LNCAP (cell line): ENCODE results near the gene FSCB.

Experiments
- CTCF ChIP-seq: fragments of 450-650 bp; IDR thresholded peaks from 2 replicates; pipeline ENCODE4 v1.5.1; 2017; ENCODE audit warnings: mild to moderate bottlenecking

The FSCB gene, protein sequence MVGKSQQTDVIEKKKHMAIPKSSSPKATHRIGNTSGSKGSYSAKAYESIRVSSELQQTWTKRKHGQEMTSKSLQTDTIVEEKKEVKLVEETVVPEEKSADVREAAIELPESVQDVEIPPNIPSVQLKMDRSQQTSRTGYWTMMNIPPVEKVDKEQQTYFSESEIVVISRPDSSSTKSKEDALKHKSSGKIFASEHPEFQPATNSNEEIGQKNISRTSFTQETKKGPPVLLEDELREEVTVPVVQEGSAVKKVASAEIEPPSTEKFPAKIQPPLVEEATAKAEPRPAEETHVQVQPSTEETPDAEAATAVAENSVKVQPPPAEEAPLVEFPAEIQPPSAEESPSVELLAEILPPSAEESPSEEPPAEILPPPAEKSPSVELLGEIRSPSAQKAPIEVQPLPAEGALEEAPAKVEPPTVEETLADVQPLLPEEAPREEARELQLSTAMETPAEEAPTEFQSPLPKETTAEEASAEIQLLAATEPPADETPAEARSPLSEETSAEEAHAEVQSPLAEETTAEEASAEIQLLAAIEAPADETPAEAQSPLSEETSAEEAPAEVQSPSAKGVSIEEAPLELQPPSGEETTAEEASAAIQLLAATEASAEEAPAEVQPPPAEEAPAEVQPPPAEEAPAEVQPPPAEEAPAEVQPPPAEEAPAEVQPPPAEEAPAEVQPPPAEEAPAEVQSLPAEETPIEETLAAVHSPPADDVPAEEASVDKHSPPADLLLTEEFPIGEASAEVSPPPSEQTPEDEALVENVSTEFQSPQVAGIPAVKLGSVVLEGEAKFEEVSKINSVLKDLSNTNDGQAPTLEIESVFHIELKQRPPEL

GRCh38 chr14:44507183-44507582, at the start of gene FSCB:
Gene FSCB, minus strand, starts transcription at chr14:44507283. Its CDS starts 296 bp downstream, at chr14:44506987.
- TF ChIP-seq CTCF, result no peak

- no peak for TF ChIP-seq CTCF
Observed at GRCh38 chr14:44531658-44532057, 24.6 kb upstream of the FSCB start.

DNA sequence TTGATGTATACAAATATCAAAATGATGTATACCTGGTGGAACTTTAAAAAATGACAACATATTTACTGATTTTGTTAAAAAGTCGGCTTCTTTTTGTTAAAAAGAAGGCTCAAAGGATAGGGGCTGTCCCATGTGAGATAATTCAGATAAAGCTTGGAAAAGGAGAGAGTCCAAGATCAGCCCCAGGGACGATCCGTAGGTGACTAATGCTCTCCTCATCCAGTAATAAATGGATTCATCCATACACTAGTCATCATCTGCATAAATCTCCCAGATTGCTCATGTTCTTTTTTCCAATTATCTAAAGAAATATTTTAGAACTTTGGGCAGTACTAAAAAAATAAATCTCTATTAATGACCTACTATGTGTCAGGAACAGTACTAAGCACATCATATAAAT, 23.4 kb upstream of the FSCB start:
- TF ChIP-seq CTCF, result no peak

DNA sequence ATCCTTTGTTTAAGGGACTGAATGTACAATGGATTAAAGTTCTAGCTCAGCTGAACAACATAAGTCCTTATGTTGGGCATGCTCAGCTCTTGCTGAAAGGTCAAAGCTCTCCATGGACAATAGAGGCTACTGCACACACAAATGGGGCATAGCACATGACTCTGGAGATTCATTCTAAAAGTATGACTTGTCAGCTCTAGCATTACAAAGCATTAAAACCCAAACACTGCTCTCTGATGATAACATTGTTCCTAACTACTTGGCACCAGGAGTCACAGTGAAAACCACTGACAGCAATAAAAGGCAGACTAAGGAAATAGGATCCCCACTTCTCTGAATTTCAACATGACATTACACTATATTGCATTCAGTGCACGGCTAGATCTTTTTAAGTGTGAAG, 21.9 kb upstream of the FSCB start:
- no peak for TF ChIP-seq CTCF

DNA sequence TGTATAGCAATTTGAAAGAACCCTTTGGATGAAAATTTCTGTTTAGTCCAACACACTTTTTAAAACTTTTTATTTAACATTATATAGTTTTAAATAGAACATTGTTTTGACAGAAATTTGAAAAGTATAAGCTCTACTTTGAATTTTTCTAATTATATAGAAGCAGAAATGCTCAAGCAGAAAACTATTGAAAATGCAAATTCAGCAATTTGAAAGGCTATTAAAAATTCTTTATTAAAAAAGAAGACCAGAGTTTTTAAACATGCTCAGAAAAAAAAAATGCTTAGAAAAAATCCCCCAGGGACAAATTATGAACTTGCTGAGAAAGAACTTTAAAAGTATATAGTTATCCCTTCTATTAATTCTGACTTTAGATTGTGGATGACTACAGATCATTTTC, 21.1 kb upstream of the FSCB start:
- TF ChIP-seq CTCF, result no peak

- TF ChIP-seq CTCF, result no peak
Observed at GRCh38 chr14:44525237-44525636, 18.2 kb upstream of the FSCB start.

DNA sequence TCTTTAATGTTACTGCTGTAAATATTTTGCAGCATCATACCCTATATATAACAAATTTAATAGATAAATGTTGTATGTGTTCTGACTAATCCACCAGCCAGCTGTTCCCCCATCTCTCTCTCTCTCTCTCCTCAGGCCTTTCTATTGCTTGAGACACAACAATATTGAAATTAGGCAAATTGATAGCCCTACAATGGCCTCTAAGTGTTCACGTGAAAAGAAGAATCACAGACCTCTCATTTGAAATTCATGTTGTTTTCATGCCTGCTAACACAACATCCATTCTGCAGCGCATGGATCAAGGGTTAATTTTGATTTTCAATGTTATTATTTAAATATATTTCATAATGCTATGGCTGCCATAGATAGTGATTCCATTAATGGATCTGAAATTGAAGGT, 1.8 kb upstream of the FSCB start:
- no peak for TF ChIP-seq CTCF
